ENCODE data around the gene NEK11. TPM values are rescaled to one million over a fixed set of nuclear protein-coding genes. Genes with fewer than 3 reads are reported as not detected.

Gene NEK11
- total RNA-seq, 1 experiment from 2014 or later: 13.2 TPM

DNA sequence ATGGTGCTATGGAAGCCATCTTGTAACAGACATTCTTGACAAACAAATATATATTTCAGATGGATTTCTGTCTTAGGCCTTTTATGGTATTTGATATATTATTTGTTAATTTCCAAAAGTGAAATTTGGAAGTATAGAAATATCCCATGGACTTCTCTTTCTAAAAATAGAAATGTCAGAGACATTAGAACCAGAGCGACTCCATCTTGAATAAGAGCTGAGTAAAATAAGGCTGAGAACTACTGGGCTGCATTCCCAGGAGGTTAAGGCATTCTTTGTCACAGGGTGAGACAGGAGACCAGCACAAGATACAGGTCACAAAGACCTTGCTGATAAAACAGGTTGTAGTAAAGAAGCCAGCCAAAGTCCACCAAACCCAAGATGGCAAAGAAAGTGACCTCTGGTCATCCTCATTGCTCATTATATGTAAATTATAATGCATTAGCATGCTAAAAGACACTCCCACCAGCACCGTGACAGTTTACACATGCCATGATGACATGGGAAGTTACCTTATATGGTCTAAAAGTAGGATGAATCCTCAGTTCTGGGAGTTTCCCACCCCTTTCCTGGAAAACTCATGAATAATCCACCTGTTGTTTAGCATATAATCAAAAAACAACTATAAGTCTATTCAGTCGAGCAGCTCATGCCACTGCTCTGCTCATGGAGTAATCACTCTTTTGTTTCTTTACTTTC, 146.0 kb downstream of the NEK11 start:
- Histone ChIP-seq H3K27ac (no peak overlapping the region), H3K4me2 (no peak overlapping the region), H3K9me2 (ENCODE audit: insufficient read depth) (0 out of 2 replicates have a peak, but pooled peaks cover 4% of the 10 kb centered on the region), H3K4me1 (replicated peaks; ENCODE audit: insufficient read depth) (no peaks in the 10 kb centered on the region), H4K20me1 (ENCODE audit: insufficient read depth) (no peaks in the 10 kb centered on the region), H3K36me3 (ENCODE audit: low read depth) (no peaks in the 10 kb centered on the region), H2AFZ (no peak overlapping the region), H3K27me3 (ENCODE audit: insufficient read depth, low read depth) (no peaks in the 10 kb centered on the region), H3K9me3 (ENCODE audit: insufficient read depth, low read depth) (no peaks in the 10 kb centered on the region), H3K79me2 (ENCODE audit: low read depth) (no peaks in the 10 kb centered on the region), H3K4me3 (no peak overlapping the region), H3F3A (ENCODE audit: insufficient read depth, low read depth) (no peaks in the 10 kb centered on the region)
- POLR2A ChIA-PET (ENCODE audit: unreplicated experiment): interaction anchor here (0.7 kb wide), 1 partner anchor 11 kb away, joined by 3 read pairs; no protein-coding TSS in a partner anchor
- CTCF ChIA-PET: no interaction called here
- BruUV-seq (replicated peaks): no TSS peak
- DNase-seq: no peak
- intact Hi-C loops (cut with micrococcal nuclease; ENCODE audit: unreplicated experiment): no loop called here
- TF ChIP-seq, protein P1, sequence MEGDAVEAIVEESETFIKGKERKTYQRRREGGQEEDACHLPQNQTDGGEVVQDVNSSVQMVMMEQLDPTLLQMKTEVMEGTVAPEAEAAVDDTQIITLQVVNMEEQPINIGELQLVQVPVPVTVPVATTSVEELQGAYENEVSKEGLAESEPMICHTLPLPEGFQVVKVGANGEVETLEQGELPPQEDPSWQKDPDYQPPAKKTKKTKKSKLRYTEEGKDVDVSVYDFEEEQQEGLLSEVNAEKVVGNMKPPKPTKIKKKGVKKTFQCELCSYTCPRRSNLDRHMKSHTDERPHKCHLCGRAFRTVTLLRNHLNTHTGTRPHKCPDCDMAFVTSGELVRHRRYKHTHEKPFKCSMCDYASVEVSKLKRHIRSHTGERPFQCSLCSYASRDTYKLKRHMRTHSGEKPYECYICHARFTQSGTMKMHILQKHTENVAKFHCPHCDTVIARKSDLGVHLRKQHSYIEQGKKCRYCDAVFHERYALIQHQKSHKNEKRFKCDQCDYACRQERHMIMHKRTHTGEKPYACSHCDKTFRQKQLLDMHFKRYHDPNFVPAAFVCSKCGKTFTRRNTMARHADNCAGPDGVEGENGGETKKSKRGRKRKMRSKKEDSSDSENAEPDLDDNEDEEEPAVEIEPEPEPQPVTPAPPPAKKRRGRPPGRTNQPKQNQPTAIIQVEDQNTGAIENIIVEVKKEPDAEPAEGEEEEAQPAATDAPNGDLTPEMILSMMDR (conservative IDR thresholded peaks at IDR 0.05): no peak
- TF ChIP-seq EZH2 (IDR thresholded peaks at IDR 0.05; ENCODE audit: low read depth): no peak

DNA sequence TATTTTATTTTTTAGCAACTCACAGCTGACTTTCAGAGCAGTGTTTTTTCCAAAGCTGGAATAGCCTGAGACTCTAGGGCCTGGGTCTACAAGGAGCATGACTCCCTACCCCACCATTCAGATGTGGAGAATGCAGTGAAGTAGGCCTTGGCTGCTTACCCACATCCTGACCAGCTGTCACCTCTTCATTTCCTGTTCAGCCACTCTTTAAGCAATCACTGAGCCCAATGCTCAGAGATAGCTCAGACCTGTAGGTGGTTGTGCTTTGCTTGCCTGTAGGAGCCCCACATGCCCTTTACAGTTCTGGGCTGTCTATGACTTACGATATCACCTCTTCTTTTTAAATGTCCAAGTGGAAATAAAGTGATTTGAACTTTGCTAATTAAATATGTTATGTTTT, 148.1 kb downstream of the NEK11 start:
- POLR2A ChIA-PET (ENCODE audit: unreplicated experiment): no interaction called here
- H3K9me2 ChIP-seq (ENCODE audit: insufficient read depth): 0 out of 2 replicates have a peak, but pooled peaks cover 4% of the 10 kb centered on the region
- peak in 1 of 2 experiments; percentile 35 for DNase-seq
- H3K4me2 ChIP-seq: no peak overlapping the region
- H2AFZ ChIP-seq: no peak overlapping the region
- no peaks in the 10 kb centered on the region for H3F3A ChIP-seq (ENCODE audit: insufficient read depth, low read depth)
- H3K4me1 ChIP-seq (replicated peaks; ENCODE audit: insufficient read depth): no peaks in the 10 kb centered on the region
- H3K27me3 ChIP-seq (ENCODE audit: insufficient read depth, low read depth): no peaks in the 10 kb centered on the region
- CTCF ChIA-PET: no interaction called here
- no peaks in the 10 kb centered on the region for H4K20me1 ChIP-seq (ENCODE audit: insufficient read depth)
- no peaks in the 10 kb centered on the region for H3K36me3 ChIP-seq (ENCODE audit: low read depth)
- intact Hi-C loops (cut with micrococcal nuclease; ENCODE audit: unreplicated experiment): no loop called here
- TF ChIP-seq, protein P1 (conservative IDR thresholded peaks at IDR 0.05): no peak
- TF ChIP-seq EZH2 (IDR thresholded peaks at IDR 0.05; ENCODE audit: low read depth): no peak
- H3K9me3 ChIP-seq (ENCODE audit: insufficient read depth, low read depth): no peaks in the 10 kb centered on the region
- H3K79me2 ChIP-seq (ENCODE audit: low read depth): no peaks in the 10 kb centered on the region
- H3K4me3 ChIP-seq: no peak overlapping the region
- BruUV-seq (replicated peaks): no TSS peak
- no peak overlapping the region for H3K27ac ChIP-seq

DNA sequence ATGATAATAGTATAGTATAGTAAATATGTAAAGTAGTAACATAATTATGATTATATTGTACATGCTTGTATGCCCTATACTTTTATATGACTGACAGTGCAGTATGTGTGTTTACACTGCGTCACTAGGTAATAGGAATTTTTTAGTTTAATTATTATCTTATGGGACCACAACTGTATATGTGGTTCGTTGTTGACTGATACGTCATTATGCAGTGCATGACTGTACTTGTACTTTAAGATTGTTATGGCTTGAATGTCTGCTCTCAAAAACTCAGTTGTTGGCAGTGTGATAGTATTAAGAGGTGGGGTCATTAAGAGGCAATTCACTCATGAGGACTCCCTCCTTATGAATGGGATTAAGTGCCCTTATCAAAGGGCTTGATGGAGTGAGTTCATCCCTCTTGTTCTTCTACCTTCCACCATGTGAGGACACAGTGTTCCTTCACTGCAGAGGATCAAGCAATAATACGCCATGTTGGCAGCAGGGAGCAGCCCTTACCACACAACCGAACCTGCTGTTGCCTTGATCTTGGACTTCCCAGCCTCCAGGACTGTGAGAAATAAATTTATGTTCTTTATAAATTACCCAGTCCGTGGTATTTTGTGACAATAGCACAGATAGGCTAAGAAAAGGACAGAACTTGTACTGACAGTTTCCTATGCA, 152.2 kb downstream of the NEK11 start:
- Histone ChIP-seq H3K36me3 (ENCODE audit: low read depth) (no peaks in the 10 kb centered on the region), H4K20me1 (ENCODE audit: insufficient read depth) (no peaks in the 10 kb centered on the region), H2AFZ (no peak overlapping the region), H3K4me1 (replicated peaks; ENCODE audit: insufficient read depth) (no peaks in the 10 kb centered on the region), H3K4me3 (no peak overlapping the region), H3K79me2 (ENCODE audit: low read depth) (no peaks in the 10 kb centered on the region), H3K9me2 (ENCODE audit: insufficient read depth) (no peaks in the 10 kb centered on the region), H3K27ac (no peak overlapping the region), H3K27me3 (ENCODE audit: insufficient read depth, low read depth) (no peaks in the 10 kb centered on the region), H3F3A (ENCODE audit: insufficient read depth, low read depth) (no peaks in the 10 kb centered on the region), H3K9me3 (ENCODE audit: insufficient read depth, low read depth) (no peaks in the 10 kb centered on the region), H3K4me2 (no peak overlapping the region)
- ChIA-PET POLR2A (ENCODE audit: unreplicated experiment) (no interaction called here), CTCF (no interaction called here)
- BruUV-seq (replicated peaks): no TSS peak
- intact Hi-C loops (cut with micrococcal nuclease; ENCODE audit: unreplicated experiment): no loop called here
- TF ChIP-seq, protein P1 (conservative IDR thresholded peaks at IDR 0.05): no peak
- TF ChIP-seq EZH2 (IDR thresholded peaks at IDR 0.05; ENCODE audit: low read depth): no peak
- no peak for DNase-seq

All from PC-9 (cell line).